Activated naive CD8-positive, alpha-beta T cell treated with anti-CD3 and anti-CD28 coated beads, Interleukin-2, amount 50 U/mL, for 24 hours (primary cell): ENCODE data around the gene PPP1R15A.
"Not testable (repeated sequence)": the region's sequence is repeated elsewhere in the genome, so short reads cannot be mapped to it uniquely, and the experiment has no call there.

Experiments used
- ATAC-seq: fragments of 150-1000 bp; cut with Tn5 transposase; one replicate; pipeline ENCODE4 v1.10.0; 2021
- DNase-seq: peaks from one replicate; pipeline ENCODE4 v3.0.0; 2021
- H3K27ac Mint-ChIP-seq: one replicate; pipeline ENCODE4 v1.8.0; 2021; ENCODE audit warnings: mild to moderate bottlenecking, mixed read lengths
- H3K27me3 Mint-ChIP-seq: one replicate; pipeline ENCODE4 v1.8.0; 2021; ENCODE audit warnings: mixed read lengths
- H3K36me3 Mint-ChIP-seq: one replicate; pipeline ENCODE4 v1.8.0; 2021; ENCODE audit warnings: low read depth, mixed read lengths
- H3K4me1 Mint-ChIP-seq: one replicate; pipeline ENCODE4 v1.8.0; 2021; ENCODE audit warnings: mixed read lengths
- H3K4me3 Mint-ChIP-seq: one replicate; pipeline ENCODE4 v1.8.0; 2021; ENCODE audit warnings: mild to moderate bottlenecking, moderate library complexity, mixed read lengths
- H3K9me3 Mint-ChIP-seq: one replicate; pipeline ENCODE4 v1.8.0; 2021; ENCODE audit warnings: mixed read lengths

Gene PPP1R15A

DNA sequence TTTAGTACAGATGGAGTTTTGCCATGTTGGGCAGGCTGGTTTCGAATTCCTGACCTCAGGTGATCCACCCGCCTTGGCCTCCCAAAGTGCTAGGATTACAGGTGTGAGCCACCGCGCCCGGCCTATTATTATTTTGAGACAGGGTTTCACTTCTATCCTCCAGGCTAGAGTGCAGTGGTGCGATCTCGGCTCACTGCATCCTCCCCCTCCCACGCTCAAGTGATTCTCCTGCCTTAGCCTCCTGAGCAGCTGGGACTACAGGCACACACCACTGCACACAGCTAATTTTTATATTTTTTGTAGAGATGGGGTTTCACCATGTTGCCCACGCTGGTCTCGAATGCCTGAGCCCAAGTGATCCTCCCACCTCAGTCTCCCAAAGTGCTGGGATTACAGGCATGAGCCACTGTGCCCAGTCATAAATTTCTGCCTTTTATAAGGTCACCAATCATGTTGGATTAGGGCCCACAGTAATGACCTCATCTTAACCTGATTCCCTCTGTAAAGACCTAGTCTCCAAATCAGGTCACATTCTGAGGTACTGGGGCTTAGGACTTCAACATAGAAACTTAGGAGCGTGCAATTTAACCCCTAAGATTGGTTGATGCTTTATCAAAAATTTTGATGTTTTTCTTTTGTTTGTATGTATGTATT lies 37.3 kb downstream of the PPP1R15A start:
- not testable (repeated sequence) for H3K27ac Mint-ChIP-seq, H3K4me3 Mint-ChIP-seq, DNase-seq, H3K9me3 Mint-ChIP-seq, ATAC-seq, H3K4me1 Mint-ChIP-seq, H3K27me3 Mint-ChIP-seq
- peaks cover 52% of the 10 kb centered on the region for H3K36me3 Mint-ChIP-seq

DNA sequence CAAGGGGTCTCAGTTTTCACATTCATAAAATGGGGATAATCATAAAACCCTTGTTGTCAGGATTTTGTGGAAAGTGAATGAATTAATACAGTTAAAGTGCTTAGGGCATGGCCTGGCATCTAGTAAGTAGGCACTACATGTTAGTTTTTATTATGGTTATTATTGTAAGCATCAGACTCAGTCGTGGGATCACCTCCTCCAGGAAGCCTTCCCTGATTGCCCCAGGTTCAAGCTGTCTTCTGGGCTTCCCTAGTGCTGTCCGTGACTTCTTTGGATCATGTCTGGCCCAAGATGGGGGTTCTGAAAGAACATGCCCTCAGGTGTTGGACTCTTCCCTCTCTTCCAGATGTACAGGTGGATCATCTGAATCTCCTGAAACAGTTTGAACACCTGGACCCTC lies 38.6 kb downstream of the PPP1R15A start:
- Mint-ChIP-seq H3K4me1 (no peaks in the 10 kb centered on the region), H3K27ac (no peak overlapping the region), H3K27me3 (no peaks in the 10 kb centered on the region), H3K36me3 (peaks cover 43% of the 10 kb centered on the region), H3K4me3 (no peak overlapping the region), H3K9me3 (no peaks in the 10 kb centered on the region)
- ATAC-seq (no peak), DNase-seq (no peak)

DNA sequence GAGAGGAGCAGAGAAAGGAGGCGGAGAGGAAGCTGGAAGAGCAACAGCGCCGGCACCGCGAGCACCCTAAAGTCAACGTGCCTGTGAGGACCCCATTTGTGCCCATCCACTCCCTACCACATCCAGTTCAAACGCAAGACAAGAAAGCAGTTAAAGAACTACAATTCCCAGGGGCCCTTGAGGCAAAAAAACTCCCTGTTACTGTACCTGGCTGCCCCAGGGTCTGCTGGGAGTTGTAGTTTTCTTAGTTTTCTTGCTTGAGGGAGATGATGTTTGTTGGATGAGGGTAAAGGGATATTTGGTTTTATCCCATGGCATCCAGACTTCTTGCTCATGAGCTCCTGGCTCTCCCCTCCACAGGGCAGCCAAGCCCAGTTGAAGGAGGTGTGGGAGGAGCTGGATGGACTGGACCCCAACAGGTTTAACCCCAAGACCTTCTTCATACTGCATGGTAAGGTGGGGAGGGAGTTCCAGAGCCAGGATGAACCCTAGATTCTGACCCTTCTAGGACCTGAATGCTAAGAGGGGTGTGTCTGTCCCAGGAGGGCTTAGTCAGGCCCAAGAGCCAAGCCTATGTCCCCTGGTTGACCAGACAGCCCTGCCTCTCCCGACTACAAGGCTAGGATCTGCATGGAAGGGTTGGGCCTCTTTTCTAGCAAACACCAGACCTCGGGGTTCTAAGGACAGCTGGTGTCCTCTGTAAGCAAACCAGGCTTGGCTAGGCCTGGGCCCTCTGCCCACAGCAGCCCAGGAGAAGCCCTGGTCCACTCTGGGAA lies 41.1 kb downstream of the PPP1R15A start:
- no peaks in the 10 kb centered on the region for H3K9me3 Mint-ChIP-seq
- no peaks in the 10 kb centered on the region for H3K27me3 Mint-ChIP-seq
- no peak for DNase-seq
- no peak overlapping the region for H3K27ac Mint-ChIP-seq
- peak; percentile 28 for ATAC-seq
- peaks cover 32% of the 10 kb centered on the region for H3K36me3 Mint-ChIP-seq
- H3K4me3 Mint-ChIP-seq: no peak overlapping the region
- no peaks in the 10 kb centered on the region for H3K4me1 Mint-ChIP-seq

DNA sequence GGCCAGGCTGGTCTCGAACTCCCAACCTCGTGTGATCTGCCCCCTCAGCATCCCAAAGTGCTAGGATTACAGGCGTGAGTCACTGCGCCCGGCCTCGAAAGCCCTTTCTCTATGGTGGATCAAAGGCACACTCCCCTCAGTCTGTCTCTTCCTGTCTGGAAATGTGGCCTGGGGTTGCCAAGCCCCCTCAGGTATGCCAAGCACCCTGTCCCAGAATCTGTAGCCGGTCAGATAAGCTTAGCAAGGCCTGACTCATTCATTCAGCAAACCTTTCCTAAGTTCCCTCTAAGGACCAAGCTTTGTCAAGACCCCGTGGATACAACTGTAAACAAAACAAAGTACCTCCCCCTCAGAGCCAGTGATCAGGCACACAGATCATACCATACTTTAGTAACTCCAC lies 42.0 kb downstream of the PPP1R15A start:
- no peak for ATAC-seq
- H3K36me3 Mint-ChIP-seq: peaks cover 38% of the 10 kb centered on the region
- H3K27ac Mint-ChIP-seq: no peak overlapping the region
- no peaks in the 10 kb centered on the region for H3K4me1 Mint-ChIP-seq
- H3K27me3 Mint-ChIP-seq: no peaks in the 10 kb centered on the region
- DNase-seq: no peak
- H3K4me3 Mint-ChIP-seq: no peak overlapping the region
- H3K9me3 Mint-ChIP-seq: no peaks in the 10 kb centered on the region

- no peaks in the 10 kb centered on the region for H3K27me3 Mint-ChIP-seq
- no peaks in the 10 kb centered on the region for H3K4me1 Mint-ChIP-seq
- no peak for ATAC-seq
- H3K27ac Mint-ChIP-seq: no peak overlapping the region
- H3K4me3 Mint-ChIP-seq: no peak overlapping the region
- DNase-seq: no peak
- H3K36me3 Mint-ChIP-seq: peaks cover 31% of the 10 kb centered on the region
- no peaks in the 10 kb centered on the region for H3K9me3 Mint-ChIP-seq
These were observed 43.5 kb downstream of the PPP1R15A start for GRCh38 chr19:48915757-48916156.

GRCh38 chr19:48918071-48918470 lies 45.9 kb downstream of the PPP1R15A start:
- Mint-ChIP-seq H3K4me1 (no peaks in the 10 kb centered on the region), H3K27ac (no peak overlapping the region), H3K36me3 (peaks cover 17% of the 10 kb centered on the region), H3K9me3 (no peaks in the 10 kb centered on the region), H3K27me3 (no peaks in the 10 kb centered on the region), H3K4me3 (no peak overlapping the region)
- ATAC-seq (no peak), DNase-seq (no peak)

DNA sequence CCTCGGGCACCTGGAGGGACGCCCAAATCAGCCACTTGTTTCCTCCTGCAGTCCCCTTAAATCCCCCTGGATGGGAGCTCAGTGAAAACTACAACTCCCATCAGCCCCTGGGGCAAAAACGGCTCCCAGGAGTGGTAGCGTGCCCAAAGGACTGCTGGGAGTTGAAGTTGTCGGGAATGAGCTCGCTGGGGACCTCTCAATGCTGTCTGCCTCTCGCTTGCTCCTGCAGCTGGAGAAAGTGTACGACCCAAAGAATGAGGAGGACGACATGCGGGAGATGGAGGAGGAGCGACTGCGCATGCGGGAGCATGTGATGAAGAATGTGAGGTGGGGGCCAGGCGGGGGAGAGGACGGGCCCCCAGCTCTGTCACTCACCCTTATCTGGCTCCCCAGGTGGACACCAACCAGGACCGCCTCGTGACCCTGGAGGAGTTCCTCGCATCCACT lies 46.6 kb downstream of the PPP1R15A start:
- Mint-ChIP-seq H3K4me1 (no peaks in the 10 kb centered on the region), H3K36me3 (peaks cover 17% of the 10 kb centered on the region), H3K9me3 (no peaks in the 10 kb centered on the region), H3K27ac (no peak overlapping the region), H3K4me3 (no peak overlapping the region), H3K27me3 (no peaks in the 10 kb centered on the region)
- DNase-seq (no peak), ATAC-seq (peak; percentile 53)

DNA sequence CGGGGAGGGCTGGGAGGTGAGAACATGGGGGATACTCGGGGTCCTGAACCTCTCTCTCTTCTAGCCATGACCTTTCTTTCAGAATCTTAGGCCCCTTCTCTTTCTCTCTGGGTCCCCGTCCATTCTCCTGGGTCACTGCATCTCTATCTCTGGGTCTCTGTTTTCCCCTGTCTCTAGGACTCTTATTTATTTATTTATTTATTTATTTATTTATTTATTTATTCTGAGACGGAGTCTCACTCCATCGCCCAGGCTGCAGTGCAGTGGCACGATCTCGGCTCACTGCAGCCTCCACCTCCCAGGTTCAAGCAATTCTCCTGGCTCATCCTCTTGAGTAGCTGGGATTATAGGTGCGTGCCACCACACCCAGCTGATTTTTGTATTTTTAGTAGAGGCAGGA lies 47.0 kb downstream of the PPP1R15A start:
- H3K27ac Mint-ChIP-seq, DNase-seq, H3K9me3 Mint-ChIP-seq, H3K4me1 Mint-ChIP-seq, ATAC-seq, H3K4me3 Mint-ChIP-seq, H3K27me3 Mint-ChIP-seq: not testable (repeated sequence)
- peaks cover 15% of the 10 kb centered on the region for H3K36me3 Mint-ChIP-seq

- ATAC-seq (no peak), DNase-seq (no peak)
- H3K27ac Mint-ChIP-seq: no peak overlapping the region
- no peak overlapping the region for H3K4me3 Mint-ChIP-seq
- H3K4me1 Mint-ChIP-seq: no peaks in the 10 kb centered on the region
- no peaks in the 10 kb centered on the region for H3K9me3 Mint-ChIP-seq
- H3K36me3 Mint-ChIP-seq: peaks cover 10% of the 10 kb centered on the region
- H3K27me3 Mint-ChIP-seq: no peaks in the 10 kb centered on the region
These were observed 48.7 kb downstream of the PPP1R15A start for GRCh38 chr19:48920949-48921348.

GRCh38 chr19:48921721-48922500 lies 49.7 kb downstream of the PPP1R15A start:
- peaks cover 9% of the 10 kb centered on the region for H3K36me3 Mint-ChIP-seq
- no peak for DNase-seq
- no peak overlapping the region for H3K4me3 Mint-ChIP-seq
- no peaks in the 10 kb centered on the region for H3K9me3 Mint-ChIP-seq
- no peak overlapping the region for H3K27ac Mint-ChIP-seq
- no peak for ATAC-seq
- H3K4me1 Mint-ChIP-seq: peaks cover 5% of the 10 kb centered on the region
- no peaks in the 10 kb centered on the region for H3K27me3 Mint-ChIP-seq

GRCh38 chr19:48922548-48923490 lies 50.6 kb downstream of the PPP1R15A start:
- Mint-ChIP-seq H3K36me3 (peaks cover 9% of the 10 kb centered on the region), H3K4me3 (no peak overlapping the region), H3K4me1 (peaks cover 7% of the 10 kb centered on the region), H3K27ac (no peak overlapping the region), H3K27me3 (no peaks in the 10 kb centered on the region), H3K9me3 (no peaks in the 10 kb centered on the region)
- ATAC-seq: no peak
- DNase-seq: no peak

DNA sequence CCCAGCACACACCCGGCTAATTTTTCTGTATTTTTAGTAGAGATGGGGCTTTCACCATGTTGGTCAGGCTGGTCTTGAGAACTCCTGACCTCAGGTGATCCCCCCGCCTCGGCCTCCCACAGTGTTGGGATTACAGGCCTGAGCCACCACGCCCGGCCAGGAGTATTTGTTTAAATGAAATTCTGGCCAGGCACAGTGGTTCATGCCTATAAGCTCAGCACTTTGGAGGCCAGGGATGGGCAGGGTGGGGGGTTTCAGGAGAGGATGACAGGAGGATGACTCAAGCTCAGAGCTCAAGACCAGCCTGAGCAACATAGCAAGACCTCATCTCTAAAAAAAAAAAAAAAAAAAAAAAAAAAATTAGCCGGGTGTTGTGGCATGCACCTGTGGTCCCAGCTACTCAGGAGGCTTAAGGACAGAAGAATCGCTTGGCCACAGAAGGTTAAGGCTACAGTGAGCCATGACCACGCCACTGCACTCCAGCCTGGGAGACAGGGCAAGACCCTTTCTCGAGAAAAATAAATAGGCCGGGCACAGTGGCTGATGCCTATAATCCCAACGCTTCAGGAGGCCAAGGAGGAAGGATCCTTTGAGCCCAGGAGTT lies 53.1 kb downstream of the PPP1R15A start:
- Mint-ChIP-seq H3K27ac (no peak overlapping the region), H3K36me3 (peaks cover 3% of the 10 kb centered on the region), H3K9me3 (no peaks in the 10 kb centered on the region), H3K4me3 (no peak overlapping the region), H3K4me1 (peaks cover 7% of the 10 kb centered on the region), H3K27me3 (no peaks in the 10 kb centered on the region)
- ATAC-seq: no peak
- no peak for DNase-seq
